Choroid plexus epithelial cell (primary cell): ENCODE measurements around the gene PUS10.
"Not testable (repeated sequence)": the region's sequence is repeated elsewhere in the genome, so short reads cannot be mapped to it uniquely, and the experiment has no call there.

ENCODE experiments used
- DNase-seq: peaks from one replicate; pipeline ENCODE4 v3.0.0-alpha.2; 2010; ENCODE audit warnings: low read depth
- H3K4me3 ChIP-seq: 2 replicates; pipeline ENCODE4 v1.5.1; 2011; ENCODE audit warnings: low read depth, mild to moderate bottlenecking, control low read depth, low read length, moderate library complexity
- CTCF ChIP-seq: conservative IDR thresholded peaks from 2 replicates; pipeline ENCODE4 v1.5.1; 2011; ENCODE audit warnings: low read depth, mild to moderate bottlenecking, control low read depth, inconsistent platforms, low read length, moderate library complexity

Gene PUS10

GRCh38 chr2:61018798-61019197 is 743 bp upstream of the PUS10 start:
- no peak for DNase-seq
- TF ChIP-seq CTCF, result no peak
- peak overlapping the region; percentile 92 for H3K4me3 ChIP-seq

GRCh38 chr2:61018318-61018755 is 282 bp upstream of the PUS10 start:
- DNase-seq, result peak; percentile 66
- peak overlapping the region; percentile 92 for H3K4me3 ChIP-seq
- no peak for TF ChIP-seq CTCF

GRCh38 chr2:61017003-61017555 is 976 bp downstream of the PUS10 start:
- no peak for TF ChIP-seq CTCF
- peak; percentile 69 for DNase-seq
- peak overlapping the region; percentile 92 for H3K4me3 ChIP-seq

- DNase-seq, result no peak
- H3K4me3 ChIP-seq, result peak overlapping the region; percentile 92
- no peak for TF ChIP-seq CTCF
Measured at GRCh38 chr2:61016392-61017002, 1.6 kb downstream of the PUS10 start.

GRCh38 chr2:61015976-61016375 is 2.1 kb downstream of the PUS10 start:
- no peak for TF ChIP-seq CTCF
- H3K4me3 ChIP-seq, result no peak overlapping the region
- DNase-seq, result no peak

- no peak for DNase-seq
- H3K4me3 ChIP-seq, result no peak overlapping the region
- TF ChIP-seq CTCF, result no peak
Measured at GRCh38 chr2:61014763-61015162, 3.3 kb downstream of the PUS10 start.

GRCh38 chr2:61013382-61013781 is 4.7 kb downstream of the PUS10 start:
- H3K4me3 ChIP-seq, result no peak overlapping the region
- no peak for TF ChIP-seq CTCF
- no peak for DNase-seq

GRCh38 chr2:61012303-61012702 is 5.8 kb downstream of the PUS10 start:
- H3K4me3 ChIP-seq, result not testable (repeated sequence)
- peak; percentile 51 for DNase-seq
